SU-DHL-6 (cell line): ENCODE data around the gene TMCO4.

Experiments used
- EZH2phosphoT487 ChIP-seq: fragments of 200-600 bp; sonication (generic), shearing (Covaris generic); conservative IDR thresholded peaks from 2 replicates; pipeline ENCODE4 v1.6.1; 2018; ENCODE audit warnings: mild to moderate bottlenecking, antibody characterized with exemption, low read length, moderate library complexity, mixed read lengths
- TF ChIP-seq, protein P1 (sequence below): fragments of 200-600 bp; sonication (generic); IDR thresholded peaks from one replicate; pipeline ENCODE4 v1.5.1; 2017; ENCODE audit warnings: antibody characterized with exemption, mild to moderate bottlenecking, low read length, moderate library complexity; ENCODE audit not compliant: insufficient read depth, poor library complexity, severe bottlenecking

DNA sequence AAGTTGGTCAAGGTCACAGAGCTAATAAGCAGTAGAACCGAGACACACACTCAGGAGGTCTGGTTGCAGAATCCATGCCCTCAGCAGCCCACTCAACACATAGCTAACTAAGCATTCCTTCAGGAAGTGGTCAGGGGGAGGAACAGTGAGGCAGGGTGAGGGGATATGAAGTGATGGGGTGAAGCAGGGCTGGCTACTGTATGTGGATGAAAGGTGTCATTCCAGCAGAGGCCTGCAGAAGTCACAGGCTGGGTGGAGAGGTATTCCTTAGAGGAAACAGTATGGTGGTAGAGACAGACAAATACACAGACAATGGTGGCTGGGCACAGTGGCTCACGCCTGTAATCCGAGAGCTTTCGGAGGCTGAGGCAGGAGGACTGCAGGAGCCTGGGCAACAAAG, 14.1 kb downstream of the TMCO4 start:
- TF ChIP-seq, protein P1, sequence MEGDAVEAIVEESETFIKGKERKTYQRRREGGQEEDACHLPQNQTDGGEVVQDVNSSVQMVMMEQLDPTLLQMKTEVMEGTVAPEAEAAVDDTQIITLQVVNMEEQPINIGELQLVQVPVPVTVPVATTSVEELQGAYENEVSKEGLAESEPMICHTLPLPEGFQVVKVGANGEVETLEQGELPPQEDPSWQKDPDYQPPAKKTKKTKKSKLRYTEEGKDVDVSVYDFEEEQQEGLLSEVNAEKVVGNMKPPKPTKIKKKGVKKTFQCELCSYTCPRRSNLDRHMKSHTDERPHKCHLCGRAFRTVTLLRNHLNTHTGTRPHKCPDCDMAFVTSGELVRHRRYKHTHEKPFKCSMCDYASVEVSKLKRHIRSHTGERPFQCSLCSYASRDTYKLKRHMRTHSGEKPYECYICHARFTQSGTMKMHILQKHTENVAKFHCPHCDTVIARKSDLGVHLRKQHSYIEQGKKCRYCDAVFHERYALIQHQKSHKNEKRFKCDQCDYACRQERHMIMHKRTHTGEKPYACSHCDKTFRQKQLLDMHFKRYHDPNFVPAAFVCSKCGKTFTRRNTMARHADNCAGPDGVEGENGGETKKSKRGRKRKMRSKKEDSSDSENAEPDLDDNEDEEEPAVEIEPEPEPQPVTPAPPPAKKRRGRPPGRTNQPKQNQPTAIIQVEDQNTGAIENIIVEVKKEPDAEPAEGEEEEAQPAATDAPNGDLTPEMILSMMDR = no peak
- no peak for TF ChIP-seq EZH2phosphoT487
